ENCODE results near the gene CBY3.
"Not testable (repeated sequence)": the region's sequence is repeated elsewhere in the genome, so short reads cannot be mapped to it uniquely, and the experiment has no call there.

GRCh38 chr5:179650245-179650644, 30.6 kb downstream of the CBY3 start:
- TF ChIP-seq EP300 (IDR thresholded peaks at IDR 0.05): not testable (repeated sequence)
- TF ChIP-seq, protein P1, sequence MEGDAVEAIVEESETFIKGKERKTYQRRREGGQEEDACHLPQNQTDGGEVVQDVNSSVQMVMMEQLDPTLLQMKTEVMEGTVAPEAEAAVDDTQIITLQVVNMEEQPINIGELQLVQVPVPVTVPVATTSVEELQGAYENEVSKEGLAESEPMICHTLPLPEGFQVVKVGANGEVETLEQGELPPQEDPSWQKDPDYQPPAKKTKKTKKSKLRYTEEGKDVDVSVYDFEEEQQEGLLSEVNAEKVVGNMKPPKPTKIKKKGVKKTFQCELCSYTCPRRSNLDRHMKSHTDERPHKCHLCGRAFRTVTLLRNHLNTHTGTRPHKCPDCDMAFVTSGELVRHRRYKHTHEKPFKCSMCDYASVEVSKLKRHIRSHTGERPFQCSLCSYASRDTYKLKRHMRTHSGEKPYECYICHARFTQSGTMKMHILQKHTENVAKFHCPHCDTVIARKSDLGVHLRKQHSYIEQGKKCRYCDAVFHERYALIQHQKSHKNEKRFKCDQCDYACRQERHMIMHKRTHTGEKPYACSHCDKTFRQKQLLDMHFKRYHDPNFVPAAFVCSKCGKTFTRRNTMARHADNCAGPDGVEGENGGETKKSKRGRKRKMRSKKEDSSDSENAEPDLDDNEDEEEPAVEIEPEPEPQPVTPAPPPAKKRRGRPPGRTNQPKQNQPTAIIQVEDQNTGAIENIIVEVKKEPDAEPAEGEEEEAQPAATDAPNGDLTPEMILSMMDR (IDR thresholded peaks at IDR 0.05): not testable (repeated sequence)
